Measurements from ENCODE around the gene SDR42E2.
"Not testable (repeated sequence)": the region's sequence is repeated elsewhere in the genome, so short reads cannot be mapped to it uniquely, and the experiment has no call there.

SDR42E2 gene

DNA sequence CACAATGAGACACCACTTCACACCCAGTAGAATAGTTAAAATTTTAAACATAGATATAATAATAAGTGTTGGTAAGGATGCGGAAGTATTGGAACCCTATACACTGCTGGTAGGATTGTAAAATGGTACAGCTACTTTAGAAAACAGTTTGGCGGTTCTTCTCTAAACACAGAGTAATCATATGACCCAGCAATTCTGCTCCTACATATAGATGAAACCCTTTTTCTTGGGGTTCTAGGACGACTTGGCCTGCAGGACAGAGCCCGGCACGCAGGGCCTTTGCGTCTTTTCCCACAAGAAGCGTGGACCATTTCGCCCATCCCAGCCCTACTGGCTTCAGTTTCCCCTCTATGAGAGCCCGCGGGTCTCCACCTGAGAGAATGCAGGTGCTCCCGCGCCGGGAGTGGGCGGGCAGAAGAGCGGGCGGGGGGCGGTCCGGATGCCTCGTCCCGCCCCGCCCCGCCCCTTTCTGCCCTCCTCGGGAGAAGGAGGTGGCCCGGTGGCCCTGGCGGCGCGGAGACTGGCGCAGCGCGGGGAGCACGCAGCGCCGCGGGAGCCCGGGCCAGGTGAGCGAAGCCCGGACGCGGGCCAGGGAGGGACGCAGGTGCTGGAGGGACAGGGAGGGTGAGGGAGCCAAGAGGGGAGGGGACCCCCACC is at the start of gene SDR42E2:
Gene SDR42E2, plus strand, starts transcription at position 508 of the 657 bp plus-strand sequence. CDS start 3,077 bp downstream, outside the sequence.
- DNase-seq, result no peak

DNA sequence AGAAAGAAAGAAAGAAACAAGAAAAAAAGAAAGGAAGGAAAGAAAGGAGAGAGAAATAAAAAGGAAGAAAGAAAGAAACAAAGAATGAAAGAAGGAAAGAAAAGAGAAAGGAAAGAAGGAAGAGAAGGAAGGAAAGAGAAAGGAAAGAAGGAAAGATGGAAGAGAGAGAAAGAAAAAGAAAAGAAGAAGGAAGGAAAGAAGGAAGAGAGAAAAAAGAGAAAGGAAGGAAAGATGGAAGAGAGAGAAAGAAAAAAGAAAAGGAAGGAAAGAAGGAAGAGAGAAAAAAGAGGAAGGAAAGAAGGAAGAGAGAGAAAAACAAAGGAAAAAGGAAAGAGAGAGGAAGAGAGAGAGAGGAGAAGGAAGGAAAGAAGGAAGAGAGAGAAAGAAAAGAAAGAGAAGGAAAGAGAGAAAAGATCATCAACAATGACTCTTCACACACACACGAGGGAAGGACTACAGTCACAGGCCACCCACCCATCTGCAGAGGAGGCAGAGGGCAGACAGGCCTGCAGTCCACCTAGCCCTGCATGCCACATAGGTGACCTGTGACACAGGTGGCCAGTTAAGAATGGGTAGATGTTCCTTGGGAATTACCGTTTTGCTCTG is 46.1 kb upstream of the SDR42E2 start:
- no peak for DNase-seq

DNA sequence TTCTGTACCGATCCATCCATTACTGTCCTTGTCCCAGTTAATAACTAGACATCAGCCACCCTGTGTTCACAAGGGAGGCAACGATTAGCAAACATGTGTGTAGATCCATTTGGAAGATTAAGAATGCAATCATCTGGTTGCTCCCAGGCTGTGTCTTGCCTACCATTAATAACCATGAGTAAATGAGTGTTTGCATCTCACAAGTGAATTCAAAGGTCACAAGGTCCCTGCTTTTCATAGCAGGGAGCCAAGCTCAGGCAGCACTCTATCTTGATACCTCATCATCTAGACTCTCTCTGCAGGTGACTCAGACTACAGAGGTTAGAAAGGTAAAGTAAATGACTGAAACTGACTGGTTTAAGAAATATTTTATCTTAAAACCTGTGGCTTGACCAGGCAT is 44.7 kb upstream of the SDR42E2 start:
- no peak for DNase-seq

DNA sequence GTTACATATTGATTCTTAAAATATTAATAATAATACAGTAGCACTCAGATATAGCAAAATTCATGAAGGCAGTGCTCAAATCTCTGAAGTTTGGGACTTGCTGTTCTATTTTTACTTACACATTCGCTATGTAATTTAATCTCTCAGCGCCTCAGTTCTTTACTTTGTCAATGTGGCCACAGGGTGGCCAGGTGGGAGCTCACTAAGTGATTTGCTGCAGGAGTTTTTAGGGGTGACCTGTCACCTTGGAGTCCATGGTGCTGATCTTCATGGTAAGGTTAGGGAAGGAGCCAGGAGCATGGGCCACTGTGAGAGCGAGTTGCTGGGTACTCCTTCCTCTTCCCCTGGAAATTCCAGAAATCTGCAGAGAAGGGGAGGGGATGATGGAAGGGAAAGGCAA is 41.9 kb upstream of the SDR42E2 start:
- DNase-seq, result no peak

DNA sequence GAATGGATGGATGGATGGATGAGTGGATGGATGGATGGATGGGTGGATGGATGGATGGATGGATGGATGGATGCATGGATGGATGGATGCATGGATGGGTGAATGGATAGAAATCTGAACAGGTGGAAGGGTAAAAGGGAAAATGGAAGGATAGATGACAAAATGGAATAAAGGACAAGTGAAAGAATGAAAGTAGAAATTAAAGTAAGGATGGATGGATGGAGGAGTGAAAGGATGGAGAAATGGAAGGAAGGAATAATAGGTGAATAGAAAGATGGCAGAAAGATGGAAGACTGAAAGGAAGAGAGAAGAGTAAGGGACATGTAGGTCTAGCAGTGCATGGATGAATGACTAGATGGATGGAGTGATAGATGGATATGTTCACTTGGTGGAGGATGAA is 40.1 kb upstream of the SDR42E2 start:
- DNase-seq, result no peak

DNA sequence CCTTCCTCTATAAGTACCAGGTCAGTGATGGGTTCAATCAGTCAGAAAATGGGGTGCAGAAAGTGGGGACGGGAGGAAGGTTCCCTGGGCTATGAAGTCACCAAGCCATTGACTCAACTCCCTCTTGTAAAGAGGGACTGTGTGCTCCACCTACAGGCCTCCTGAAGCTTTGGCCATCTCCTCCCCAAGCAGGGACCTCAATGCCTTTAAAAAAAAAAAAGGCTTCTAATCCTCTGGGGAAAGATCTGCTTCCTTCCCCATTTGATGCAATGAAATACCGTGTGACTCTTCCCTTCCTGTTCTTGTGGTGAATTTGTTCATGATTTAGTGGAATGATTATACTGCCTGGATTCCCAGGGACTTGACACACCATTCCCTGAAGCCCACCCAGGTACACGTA is 39.2 kb upstream of the SDR42E2 start:
- peak; percentile 81 for DNase-seq

DNA sequence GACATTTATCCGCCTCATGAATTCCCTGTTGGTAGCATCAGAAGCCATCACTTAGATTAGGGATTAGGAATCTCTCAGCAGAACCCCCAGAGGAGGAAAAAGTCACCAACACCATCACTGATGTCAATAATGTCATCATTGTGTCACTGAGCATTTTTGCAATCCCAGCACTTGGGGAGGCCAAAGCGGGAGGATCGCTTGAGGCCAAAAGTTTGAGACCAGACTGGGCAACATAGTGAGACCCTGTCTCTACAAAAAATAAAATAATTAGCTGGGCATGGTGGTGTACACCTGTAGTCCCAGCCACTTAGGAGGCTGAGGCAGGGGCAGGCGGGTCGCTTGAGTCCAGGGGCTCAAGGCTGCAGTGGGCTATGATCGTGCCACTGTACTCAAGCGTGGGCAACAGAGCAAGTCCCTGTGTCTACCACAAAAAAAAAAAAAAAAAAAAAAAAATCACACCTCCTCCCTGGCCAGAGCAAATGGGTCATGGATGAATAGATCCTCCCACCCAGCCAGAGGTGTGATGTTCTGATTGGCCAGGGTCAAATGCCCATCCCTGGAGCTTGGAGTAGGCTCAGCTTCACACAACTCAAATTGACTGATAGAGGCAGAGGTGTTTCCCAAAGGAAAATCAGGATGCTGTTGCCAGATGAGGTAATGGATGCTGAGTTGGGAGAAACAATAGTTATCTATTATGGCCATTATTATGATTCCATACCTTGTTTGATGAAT is 38.4 kb upstream of the SDR42E2 start:
- DNase-seq, result no peak

DNA sequence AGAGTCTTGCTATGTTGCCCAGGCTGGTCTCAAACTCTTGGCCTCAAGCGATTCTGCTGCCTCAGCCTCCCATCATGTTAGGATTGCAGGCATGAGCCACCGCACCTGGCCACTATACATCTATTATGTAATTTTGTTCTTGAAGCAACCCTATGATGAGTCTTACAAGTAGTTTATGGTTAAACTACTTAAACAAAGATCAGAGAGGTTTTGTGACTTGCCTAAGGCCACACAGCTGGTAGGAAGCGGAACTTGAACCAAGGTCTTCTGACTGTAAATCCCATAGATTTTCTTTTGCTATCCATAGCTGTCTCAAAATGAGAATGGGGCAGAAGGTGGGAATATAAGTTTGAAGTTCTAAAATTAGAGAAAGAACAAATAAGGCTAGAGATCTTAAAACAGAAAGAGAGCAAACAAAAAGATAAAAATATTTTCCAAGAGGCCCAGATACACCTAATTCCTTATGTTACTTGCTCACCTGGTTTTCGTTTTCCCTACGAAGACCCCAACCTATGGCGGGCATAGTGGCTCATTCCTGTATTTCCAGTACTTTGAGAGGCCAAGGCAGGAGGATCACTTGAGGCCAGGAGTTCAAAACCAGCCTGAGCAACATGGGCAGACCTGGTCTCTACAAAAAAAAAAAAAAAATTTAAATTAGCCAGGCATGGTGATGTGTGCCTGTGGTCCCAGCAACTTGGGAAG is 37.6 kb upstream of the SDR42E2 start:
- DNase-seq, result no peak

DNA sequence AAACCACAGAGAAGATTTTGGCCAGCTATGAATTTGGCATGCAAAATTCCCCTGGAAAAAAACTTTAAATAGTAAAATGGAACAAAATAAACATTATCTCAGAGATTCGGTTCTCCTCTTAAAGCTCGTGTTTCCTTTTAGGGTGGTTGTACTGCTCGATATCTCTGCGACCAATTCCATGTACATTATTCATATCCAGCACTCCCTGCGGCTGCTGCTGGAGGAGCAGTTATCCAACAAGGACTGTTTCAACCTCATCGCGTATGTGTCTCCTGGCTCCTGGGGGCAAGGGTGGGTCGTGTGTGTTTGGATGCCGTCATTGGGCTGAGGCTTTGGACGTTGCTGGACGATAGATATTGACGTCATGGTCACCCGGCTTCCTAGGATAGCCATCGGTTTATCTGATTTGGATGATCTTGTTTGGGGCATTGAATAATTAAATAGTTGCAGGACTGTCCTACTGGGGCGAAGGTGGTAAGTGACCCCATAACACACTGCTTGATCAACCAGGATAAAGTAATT is 36.2 kb upstream of the SDR42E2 start:
- no peak for DNase-seq

DNA sequence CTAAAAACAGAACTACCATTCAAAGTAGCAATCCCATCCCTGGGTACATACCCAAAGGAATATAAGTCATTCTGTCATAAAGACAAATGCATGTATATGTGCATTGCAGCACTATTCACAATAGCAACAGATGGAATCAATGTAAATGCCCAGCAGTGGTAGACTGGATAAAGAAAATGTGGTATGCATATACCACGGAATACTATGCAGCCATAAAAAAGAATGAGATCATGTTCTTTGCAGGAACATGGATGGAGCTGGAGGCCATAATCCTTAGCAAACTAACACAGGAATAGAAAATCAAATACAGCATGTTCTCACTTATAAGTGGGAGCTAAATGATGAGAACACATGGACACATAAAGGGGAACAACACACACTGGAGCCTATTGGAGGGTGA is 33.8 kb upstream of the SDR42E2 start:
- DNase-seq, result not testable (repeated sequence)

DNA sequence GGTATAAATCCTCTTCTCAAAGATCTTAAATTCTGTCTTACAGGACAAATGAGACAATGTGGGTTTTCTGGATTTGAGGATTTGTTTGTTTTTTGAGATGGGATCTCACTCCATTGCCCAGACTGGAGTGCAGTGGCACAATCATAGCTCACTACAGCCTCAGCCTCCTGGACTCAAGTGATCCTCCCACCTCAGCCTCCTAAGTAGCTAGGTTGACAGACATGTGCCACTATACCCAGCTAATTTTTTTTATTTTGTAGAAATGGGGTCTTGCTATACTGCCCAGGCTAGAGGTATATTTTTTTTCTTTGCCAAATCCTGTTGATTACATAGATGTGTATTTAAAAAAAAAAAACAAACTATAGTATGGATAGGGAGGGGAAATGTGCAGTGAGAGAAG is 31.8 kb upstream of the SDR42E2 start:
- no peak for DNase-seq

DNA sequence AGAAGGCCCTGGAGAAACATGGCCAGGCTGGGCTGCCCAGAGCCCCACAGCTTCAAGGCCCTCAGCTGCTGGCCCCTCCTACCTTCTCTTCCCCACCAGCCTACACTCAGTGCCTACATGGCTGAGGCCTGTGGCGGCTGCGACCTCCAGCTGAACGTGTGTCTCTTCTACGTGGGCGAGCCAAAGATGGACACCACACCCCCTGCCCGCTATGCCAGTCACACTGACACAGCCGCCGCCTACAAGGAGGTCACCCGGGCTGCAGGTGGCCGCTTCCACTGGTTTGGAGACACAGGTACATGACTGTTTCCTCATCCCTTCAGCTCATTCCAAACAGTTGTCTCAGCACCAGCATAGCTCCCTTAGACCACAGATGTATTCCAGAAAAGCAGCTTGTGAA is 29.5 kb upstream of the SDR42E2 start:
- DNase-seq, result no peak

DNA sequence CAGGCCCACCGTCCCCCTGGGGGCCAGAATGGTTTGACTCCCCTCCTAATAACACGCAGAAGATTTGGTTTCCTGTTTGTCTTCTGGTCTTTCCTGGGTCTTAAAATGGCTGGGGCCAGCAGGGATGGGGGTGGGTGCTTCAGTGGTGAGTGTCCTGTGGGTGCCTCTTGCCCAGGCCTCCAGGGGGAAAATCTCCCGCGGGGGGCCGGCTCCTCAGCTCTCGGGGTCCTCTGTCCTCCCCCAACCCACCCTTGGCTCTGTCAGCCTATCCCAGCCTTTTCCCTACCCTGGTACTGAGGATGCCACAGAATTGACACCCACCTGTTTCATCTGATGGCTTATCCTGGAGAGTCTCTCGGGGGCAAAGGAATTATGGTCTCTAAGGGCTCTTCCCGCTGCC is 23.8 kb upstream of the SDR42E2 start:
- no peak for DNase-seq

DNA sequence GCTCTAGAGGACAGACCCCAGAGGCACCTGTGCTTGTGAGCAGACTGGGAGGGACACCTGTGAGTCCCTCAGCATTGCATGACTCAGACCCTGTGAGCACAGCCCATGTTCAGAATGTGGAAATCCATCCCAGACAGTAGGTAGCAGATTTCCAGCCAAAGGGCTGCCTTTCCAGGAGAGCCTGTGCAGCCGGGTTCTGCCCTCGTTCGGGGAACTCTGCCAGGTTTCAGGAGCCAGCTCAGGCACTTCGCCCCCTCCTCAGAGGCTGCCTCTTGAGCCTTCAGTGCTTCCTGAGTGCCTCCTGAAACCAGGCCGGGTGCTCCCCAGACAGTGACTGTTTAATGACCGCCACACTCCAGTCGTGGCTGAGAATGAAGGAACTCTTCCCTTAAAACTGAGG is 23.3 kb upstream of the SDR42E2 start:
- no peak for DNase-seq

DNA sequence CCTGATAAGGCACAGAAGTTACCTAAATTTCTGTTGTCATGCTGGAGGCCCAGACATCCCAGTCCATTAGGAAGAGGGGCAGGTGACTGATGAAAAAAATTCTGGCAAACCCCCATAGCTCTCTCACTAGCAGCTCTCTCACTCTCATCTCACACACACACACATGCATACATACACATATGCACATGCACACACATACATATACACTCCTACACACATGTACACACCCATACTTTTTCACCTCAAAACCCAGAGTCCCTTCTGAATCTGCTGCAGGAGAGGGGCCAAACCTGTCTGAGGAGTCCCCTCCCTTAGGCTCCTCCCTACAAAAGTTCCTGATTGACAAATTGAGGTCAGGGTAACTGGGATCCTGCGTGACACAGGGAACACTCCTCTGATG is 22.6 kb upstream of the SDR42E2 start:
- no peak for DNase-seq

DNA sequence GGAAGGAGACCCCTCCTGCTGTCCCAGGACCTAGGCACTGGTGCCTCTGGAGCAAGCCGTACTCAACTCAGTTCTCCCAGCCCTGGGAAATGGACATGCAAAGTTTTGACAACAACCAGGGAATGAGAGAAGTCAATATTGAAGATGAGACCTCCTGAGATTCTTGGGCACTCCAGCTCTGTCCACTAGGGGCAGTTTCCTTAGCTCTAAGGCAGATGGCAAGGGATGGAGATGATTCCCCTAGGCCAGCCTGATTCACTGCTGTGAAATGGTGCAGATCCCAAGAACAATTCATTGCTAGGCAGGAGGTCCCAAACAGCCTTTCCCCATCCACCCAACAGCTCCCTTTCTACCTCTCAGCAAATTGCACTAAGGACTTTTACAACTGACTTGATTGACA is 20.5 kb upstream of the SDR42E2 start:
- no peak for DNase-seq

DNA sequence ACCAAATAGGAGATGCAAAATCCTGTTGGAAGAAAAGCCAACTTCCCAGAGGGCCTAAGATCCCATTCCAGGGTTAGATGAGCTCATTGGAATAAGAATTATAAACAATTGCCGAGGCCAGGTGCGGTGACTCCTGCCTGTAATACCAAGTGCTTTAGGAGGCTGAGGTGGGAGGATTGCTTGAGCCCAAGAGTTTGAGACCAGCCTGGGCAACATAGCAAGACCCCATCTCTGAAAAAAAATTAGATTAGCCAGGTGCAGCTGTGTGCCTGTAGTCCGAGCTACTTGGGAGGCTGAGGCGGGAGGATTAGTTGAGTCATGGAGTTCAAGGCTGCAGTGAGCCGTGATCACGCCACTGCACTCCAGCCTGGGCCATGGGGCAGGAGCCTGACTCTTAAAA is 17.8 kb upstream of the SDR42E2 start:
- DNase-seq, result no peak

DNA sequence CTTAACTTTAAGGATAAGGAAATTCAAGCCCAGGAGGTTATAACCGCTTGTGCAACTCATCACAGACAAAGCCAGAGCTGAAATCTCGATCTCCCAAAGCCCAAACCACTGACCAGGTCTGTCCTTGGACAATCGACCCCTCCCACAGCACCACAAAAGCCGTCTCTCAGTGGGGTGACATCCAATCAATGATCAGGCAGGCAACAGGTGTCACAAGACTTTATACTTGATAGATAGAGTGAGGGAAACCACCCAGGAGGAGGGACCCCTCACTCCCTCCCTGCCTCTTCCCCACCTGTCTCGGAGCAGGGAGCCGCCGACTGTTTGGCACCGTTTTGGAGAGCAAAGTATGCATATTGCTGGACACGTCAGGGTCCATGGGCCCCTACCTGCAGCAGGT is 14.5 kb upstream of the SDR42E2 start:
- DNase-seq, result no peak

DNA sequence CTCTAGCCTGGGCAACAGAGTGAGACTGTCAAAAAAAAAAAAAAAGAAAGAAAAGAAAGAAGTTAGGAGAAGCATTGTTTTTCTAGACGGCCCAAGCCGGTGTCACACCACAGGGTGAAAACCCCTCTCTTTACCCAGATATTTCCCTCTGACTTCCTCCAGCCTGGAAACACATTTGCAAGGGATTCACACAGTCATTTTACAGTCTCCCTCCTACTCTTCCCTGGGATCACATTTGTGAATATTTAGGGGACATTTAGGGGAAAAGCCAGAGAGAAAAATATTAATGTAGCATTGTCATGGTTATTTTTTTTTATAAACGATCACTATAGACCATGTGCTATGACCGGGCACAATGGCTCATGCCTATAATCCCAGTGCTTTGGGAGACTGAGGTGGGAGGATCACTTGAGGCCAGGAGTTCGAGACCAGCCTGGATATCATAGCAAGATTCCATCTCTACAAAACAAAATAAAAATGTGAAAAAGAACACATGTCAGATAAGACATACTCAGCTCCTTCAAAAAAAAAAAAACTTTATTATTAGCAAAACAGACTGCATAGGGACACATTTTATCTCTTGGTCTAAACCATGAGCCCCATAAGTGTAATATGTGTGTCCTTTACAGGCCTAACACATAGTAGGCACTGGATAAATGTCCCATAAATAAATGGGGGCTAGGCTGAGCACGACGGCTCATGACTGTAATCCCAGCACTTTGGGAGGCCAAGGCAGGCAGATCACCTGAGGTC is 10.9 kb upstream of the SDR42E2 start:
- no peak for DNase-seq

DNA sequence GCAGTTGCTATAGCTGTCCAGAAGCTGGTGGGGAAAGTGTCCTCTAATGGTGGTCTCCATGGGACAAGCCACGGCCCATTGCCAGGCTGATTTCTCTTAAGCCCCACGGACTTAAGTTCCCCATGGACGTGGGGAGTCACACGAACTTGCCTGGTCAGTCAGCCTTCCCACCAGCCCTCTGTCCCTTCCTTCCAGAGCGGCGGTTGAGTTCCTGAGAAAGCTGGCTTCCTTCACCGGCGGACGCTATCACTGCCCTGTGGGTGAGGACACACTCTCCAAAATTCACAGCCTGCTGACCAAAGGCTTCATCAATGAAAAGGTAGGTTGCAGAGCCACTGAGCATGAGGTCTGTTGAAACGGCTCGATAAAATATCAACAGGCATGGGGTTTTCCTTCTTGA is 10.0 kb upstream of the SDR42E2 start:
- no peak for DNase-seq

DNA sequence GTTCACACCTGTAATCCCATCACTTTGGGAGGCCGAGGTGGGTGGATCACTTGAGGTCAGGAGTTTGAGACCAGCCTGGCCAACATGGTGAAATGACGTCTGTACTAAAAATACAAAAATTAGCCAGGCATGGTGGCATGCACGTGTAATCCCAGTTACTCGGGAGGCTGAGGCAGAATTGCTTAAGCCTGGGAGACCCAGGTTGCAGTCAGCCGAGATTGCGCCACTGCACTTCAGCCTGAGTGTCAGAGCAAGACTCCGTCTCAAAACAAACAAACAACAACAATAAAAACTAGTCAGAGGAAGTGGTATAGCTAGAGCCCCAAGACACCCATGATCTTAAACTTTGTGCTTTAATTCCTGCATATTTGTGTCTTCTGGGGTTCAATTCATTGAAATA is 9.2 kb upstream of the SDR42E2 start:
- DNase-seq, result not testable (repeated sequence)

DNA sequence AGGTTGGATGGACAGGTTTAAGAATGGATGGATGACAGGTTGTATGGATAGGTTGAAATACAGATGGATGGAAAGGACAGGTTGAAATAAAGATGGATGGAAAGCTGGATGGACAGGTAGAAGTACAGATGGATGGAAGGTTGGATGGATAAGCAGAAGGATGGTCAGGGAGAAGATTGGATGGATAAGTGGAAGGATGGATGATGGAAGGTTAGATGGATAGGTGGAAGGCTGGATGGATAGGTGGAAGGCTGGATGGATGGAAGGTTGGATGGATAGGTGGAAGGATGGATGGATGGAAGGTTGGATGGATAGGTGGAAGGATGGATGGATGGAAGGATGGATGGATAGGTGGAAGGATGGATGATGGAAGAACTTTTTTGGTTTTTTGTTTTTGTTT is 905 bp upstream of the SDR42E2 start:
- no peak for DNase-seq

DNA sequence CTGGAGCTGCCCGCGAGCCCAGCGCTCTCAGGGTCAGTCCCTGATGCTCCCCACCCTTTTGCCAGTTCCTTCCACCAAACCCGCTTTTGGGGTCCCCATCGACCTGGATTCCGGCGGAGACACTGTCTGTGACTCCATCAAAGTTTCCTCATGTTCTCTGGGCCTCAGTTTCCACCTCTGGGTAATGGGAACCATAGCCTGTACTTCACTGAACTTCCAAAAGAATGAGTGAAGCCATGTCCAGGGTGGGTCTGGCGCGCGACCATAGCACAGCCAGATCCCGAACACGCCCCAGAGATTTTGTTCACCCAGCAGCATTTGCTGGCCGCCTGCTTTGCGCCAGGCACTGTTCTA is 327 bp downstream of the SDR42E2 start:
- DNase-seq, result no peak
